ENCODE results near the gene PIR. TPM values are rescaled to one million over a fixed set of nuclear protein-coding genes. Genes with fewer than 3 reads are reported as not detected.

The PIR gene
- total and polyA plus RNA-seq, 2 of the 8 experiments (the other 6 are each of a cell fraction or from before 2014, with no cell fraction given): 6.4 to 10.3 TPM

- Histone ChIP-seq H2BK120ac (replicated peaks; ENCODE audit: low read depth, low read length) (no peak overlapping the region), H3K79me1 (ENCODE audit: low read depth, low read length) (no peaks in the 10 kb centered on the region), H3K4ac (replicated peaks; ENCODE audit: insufficient read length, low read depth, low read length) (no peak overlapping the region), H3K18ac (ENCODE audit: extremely low read depth, low read length) (no peak overlapping the region), H3K4me3 (ENCODE audit: extremely low read depth in 1 of 4, insufficient read depth in 2 of 4, low read depth in 3 of 4, low read length in 4 of 4) (no peak overlapping the region), H4K8ac (ENCODE audit: extremely low read depth, insufficient read depth, low read length) (no peak overlapping the region), H3K36me3 (ENCODE audit: control insufficient read depth in 2 of 4, insufficient read depth in 4 of 4, low read length in 3 of 4) (no peaks in the 10 kb centered on the region), H3K27me3 (replicated peaks in 1 of 4; ENCODE audit: control insufficient read depth in 3 of 4, extremely low read depth in 1 of 4, insufficient read depth in 3 of 4, low read length in 3 of 4) (no peaks in the 10 kb centered on the region), H2BK15ac (ENCODE audit: low read length) (no peak overlapping the region), H3K79me2 (ENCODE audit: control insufficient read depth in 1 of 2, insufficient read depth in 2 of 2, low read length in 2 of 2) (no peaks in the 10 kb centered on the region), H3K14ac (ENCODE audit: insufficient read length) (no peak overlapping the region), H3K4me1 (replicated peaks in 1 of 4; ENCODE audit: control insufficient read depth in 3 of 4, insufficient read depth in 4 of 4, low read length in 3 of 4) (no peaks in the 10 kb centered on the region), H3K23ac (ENCODE audit: insufficient read length) (no peak overlapping the region), H2BK5ac (ENCODE audit: low read depth, low read length) (no peak overlapping the region), H2AFZ (ENCODE audit: low read length) (no peak overlapping the region), H4K5ac (ENCODE audit: insufficient read length, low read depth, low read length) (no peak overlapping the region), H3K23me2 (ENCODE audit: low read depth, low read length) (no peaks in the 10 kb centered on the region), H2BK20ac (ENCODE audit: low read length) (no peak overlapping the region), H3K27ac (ENCODE audit: low read depth, low read length) (no peak overlapping the region), H3K9ac (replicated peaks in 1 of 4; ENCODE audit: extremely low read depth in 1 of 4, low read depth in 3 of 4, low read length in 3 of 4) (no peak overlapping the region), H2BK12ac (ENCODE audit: low read depth, low read length) (no peak overlapping the region), H3K4me2 (ENCODE audit: insufficient read depth in 1 of 2, low read depth in 2 of 2, low read length in 2 of 2) (no peak overlapping the region), H4K91ac (replicated peaks; ENCODE audit: insufficient read length, low read length) (no peak overlapping the region), H2AK5ac (ENCODE audit: low read depth, low read length) (no peak overlapping the region), H4K20me1 (replicated peaks in 1 of 2; ENCODE audit: control insufficient read depth in 1 of 2, insufficient read depth in 2 of 2, low read length in 2 of 2) (no peaks in the 10 kb centered on the region), H3K9me3 (ENCODE audit: insufficient read depth in 2 of 2, low read depth in 1 of 2, low read length in 1 of 2) (no peaks in the 10 kb centered on the region), H3K56ac (replicated peaks; ENCODE audit: insufficient read length, low read depth, low read length) (no peak overlapping the region)
- FAIRE-seq (no peak), DNase-seq (ENCODE audit: low read depth in 1 of 2, low spot score in 2 of 2) (no peak)
- ChIA-PET POLR2A (ENCODE audit: partially characterized antibody) (no interaction called here), CTCF (ENCODE audit: partially characterized antibody) (interaction anchor here (1.5 kb wide), 1 partner anchor 12 kb away, joined by 4 read pairs; the partner anchor contains the start of gene BMX)
- WGBS, 2 experiments (ENCODE audit: extremely low coverage in 1 of 2, insufficient coverage in 1 of 2, insufficient read length in 1 of 2, insufficient replicate concordance in 2 of 2, low coverage in 1 of 2, low lambda C conversion rate in 2 of 2, missing lambda C conversion rate in 1 of 2): 94% methylated on average over 3 of the region's 4 CpGs; no CpG with 5 or more reads in 1 of the 2 experiments
- no peak for TF ChIP-seq SP1 (IDR thresholded peaks at IDR 0.05; ENCODE audit: low read depth, low read length)
- TF ChIP-seq FOSL1 (IDR thresholded peaks at IDR 0.05; ENCODE audit: insufficient read depth, low read depth, low read length): no peak
- TF ChIP-seq HDAC6 (IDR thresholded peaks at IDR 0.05; ENCODE audit: low read depth, low read length): no peak
- no peak for TF ChIP-seq EGR1 (IDR thresholded peaks at IDR 0.05; ENCODE audit: borderline replicate concordance, low read depth, low read length)
Observed at GRCh38 chrX:15512401-15512965, 19.4 kb upstream of the PIR start.

All from H1 (cell line).